NT2/D1 (cell line): ENCODE data around the gene TRIM73.
"Not testable (repeated sequence)": the region's sequence is repeated elsewhere in the genome, so short reads cannot be mapped to it uniquely, and the experiment has no call there.

Source experiments
- SUZ12 ChIP-seq: IDR thresholded peaks from 2 replicates; pipeline ENCODE4 v1.6.1; 2011; ENCODE audit not compliant: insufficient read length, insufficient read depth; ENCODE audit errors: extremely low read depth
- YY1 ChIP-seq: IDR thresholded peaks from 2 replicates; pipeline ENCODE4 v1.6.1; 2011; ENCODE audit not compliant: insufficient read length, insufficient read depth
- ZNF274 ChIP-seq: IDR thresholded peaks from 2 replicates; pipeline ENCODE4 v1.6.1; 2011; ENCODE audit warnings: mild to moderate bottlenecking, low read depth, low read length

DNA sequence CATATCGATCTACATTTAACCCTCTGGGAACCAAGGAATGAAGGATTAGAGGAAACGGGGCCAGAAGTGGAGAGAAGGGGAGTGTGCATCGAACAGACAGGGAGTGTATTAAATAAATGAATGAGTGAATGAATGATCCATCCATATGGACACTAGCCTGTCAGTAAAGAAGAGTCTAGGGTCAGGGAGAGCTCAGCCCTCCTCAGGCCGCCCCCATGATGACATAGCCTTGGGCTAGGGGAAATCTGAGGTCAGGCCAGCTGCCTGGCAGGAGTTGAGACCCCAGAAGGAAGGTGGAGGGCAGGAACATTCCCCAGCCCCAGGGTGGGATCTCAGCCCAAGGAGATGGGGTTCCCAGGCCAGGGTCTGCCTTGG lies 21.3 kb upstream of the TRIM73 start:
- not testable (repeated sequence) for TF ChIP-seq YY1, SUZ12, ZNF274
